GM19468 (cell line): ENCODE data around the gene CHAT.

ENCODE experiments used
- ATAC-seq: cut with Tn5 transposase; IDR thresholded peaks from one replicate; pipeline ENCODE4 v1.9.1; 2021; ENCODE audit warnings: mild to moderate bottlenecking, moderate library complexity, moderate number of reproducible peaks; ENCODE audit not compliant: unreplicated experiment; ENCODE audit errors: extremely low read depth

Gene CHAT

DNA sequence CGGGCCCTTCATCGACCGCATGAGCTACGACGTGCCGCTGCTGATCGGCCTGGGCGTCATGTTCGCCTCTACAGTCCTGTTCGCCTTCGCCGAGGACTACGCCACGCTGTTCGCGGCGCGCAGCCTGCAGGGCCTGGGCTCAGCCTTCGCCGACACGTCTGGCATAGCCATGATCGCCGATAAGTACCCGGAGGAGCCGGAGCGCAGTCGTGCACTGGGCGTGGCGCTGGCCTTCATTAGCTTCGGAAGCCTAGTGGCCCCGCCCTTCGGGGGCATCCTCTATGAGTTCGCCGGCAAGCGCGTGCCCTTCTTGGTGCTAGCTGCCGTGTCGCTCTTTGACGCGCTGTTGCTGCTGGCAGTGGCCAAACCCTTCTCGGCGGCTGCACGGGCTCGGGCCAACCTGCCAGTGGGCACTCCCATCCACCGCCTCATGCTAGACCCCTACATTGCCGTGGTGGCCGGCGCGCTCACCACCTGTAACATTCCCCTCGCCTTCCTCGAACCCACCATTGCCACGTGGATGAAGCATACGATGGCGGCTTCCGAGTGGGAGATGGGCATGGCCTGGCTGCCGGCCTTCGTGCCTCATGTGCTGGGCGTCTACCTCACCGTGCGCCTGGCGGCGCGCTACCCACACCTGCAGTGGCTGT lies 2.5 kb upstream of the CHAT start:
- ATAC-seq: no peak

DNA sequence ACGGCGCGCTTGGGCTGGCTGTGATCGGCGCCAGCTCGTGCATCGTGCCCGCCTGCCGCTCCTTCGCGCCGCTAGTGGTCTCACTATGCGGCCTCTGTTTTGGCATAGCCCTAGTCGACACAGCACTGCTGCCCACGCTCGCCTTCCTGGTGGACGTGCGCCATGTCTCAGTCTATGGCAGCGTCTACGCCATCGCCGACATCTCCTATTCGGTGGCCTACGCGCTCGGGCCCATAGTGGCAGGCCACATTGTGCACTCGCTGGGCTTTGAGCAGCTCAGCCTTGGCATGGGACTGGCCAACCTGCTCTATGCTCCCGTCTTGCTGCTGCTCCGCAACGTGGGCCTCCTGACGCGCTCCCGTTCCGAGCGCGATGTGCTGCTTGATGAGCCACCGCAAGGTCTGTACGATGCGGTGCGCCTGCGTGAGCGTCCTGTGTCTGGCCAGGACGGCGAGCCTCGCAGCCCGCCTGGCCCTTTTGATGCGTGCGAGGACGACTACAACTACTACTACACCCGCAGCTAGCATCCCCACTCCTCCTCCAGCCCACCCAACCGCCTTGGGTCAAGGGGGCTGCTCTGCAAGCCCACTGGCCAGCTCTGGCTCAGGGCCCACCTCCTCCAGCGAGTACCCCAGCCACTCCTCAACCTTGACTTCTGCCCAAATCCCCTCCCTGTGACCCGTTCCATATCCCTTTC lies 1.9 kb upstream of the CHAT start:
- no peak for ATAC-seq

DNA sequence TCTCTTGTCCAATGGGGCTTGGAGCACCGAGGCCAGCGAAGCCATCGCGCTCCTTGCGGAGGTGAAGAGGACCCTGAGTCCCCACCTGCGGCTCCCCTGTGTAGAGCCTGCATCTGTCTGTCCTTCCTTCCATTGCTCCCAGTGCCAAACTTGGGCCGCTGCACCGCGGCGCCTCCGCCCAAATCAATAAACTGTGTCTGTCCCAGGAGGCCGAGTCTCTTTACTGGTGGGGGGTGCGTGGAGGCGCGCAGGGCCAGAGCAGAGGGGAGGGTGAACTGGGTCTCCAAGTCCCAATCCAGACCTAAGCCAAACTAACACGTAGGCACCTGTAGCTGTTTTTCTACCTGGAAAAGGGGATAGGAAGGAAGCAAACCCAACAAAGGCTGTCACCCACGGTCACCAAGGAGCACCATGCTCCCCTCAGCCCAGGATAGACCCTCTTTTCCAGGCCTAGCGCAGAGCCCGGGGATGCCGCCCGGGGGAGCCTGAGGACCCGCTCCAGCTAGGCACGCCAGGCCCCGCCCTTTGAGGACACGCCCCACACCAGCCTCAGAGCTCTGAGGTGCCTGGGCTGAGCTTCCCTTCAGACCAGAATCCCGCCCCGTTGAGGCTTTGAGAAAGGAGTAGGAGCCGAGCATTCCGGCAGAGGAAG lies 1.2 kb upstream of the CHAT start:
- no peak for ATAC-seq

DNA sequence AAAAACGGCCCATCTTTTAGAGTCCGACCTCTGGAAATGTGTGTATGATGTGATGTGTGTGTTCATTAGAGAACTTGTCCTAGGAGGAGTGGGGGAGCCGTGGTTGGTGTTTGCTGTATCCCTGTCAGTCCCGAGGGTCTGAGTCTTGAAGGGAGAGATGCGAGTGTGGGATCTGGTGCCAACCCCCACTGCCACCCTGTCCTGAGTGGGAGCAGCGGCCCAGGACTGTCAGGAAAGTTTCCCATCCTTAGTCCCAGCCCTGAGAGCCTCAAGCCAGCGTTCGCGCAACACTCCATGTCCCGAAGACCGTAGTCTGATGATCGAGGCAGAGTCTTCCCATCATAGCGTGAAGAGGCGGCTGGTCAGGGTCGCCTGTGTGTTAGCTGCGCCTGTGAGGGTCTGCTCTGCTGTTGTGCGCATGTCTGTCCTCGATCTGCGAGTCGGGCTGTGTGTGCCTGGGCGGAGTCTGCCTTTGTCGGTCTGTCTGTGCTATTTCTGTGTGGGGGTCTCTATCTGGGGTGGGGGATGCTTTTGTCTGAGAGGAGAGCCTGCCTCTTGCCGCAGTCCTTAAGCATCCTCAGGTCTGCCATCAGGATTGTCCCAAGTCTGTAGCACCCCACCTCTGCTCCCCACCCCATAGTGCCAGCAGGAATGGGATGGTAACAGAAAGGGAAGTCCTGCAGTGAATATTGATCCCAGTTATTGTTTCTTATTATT lies 514 bp upstream of the CHAT start:
- ATAC-seq: no peak

DNA sequence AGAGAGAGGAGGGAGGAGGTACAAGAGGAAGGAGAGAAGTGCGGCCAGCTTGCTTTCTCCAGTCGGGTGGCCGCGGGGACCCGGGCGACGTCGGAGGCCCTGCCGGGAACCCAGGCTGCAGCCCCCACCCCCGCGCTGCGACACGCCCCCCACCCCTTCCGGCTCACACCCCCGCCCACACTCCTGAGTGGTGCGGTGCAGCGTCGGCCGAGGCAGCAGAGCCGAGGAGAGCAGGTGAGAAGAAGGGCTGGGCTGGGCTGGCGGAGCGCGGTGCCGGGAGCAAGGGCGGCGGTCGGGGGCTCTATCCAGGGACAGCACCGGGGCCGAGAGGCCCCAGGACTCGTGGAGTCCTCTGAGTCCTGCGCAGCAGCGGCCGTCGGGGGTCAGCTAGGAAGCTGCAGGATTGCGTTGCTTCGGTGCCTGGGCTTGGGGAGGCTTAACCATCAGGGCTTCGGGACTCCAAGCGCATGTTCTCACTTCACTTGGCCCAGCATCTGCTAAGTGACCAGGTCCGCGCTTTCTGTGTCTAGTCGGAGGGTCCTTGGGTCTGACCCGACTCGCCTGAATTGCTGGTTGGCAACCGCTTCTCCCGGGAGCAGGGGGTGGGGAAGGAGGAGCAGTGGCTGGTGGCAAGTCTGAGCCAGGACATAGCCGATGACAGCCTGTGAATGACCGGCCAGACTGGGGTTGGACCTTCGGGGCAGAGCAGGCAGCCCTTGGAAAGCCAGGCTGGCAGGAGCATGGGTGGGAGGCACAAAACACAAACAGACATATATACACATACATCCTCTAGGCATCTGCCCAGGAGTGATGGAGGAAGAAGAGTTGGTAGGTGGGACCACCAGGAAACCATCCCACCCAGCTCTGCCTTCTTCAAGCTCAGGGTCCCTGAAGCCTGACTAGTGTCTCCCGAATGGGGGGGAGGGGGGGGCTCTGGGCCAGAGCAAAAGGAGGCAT lies 683 bp downstream of the CHAT start:
- no peak for ATAC-seq

DNA sequence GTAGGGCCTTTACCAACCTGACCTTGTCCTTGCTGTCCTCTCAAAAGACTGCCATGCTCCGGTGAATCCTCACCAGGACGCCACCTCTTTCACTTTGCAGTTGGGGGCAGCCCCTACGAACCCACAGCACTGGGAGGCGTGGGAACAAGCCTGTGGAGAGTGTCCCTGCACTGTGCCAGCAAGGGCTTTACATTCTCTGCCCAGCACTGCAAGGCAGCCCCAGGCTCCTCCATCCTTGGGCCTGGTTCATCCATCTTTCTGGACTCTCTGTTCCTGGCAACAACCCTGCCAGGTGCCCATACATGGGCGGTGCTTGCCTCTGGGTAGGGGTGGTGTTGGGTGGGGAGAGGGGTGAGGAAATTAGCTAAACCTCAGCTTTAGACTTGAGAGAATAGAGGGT lies 1.4 kb downstream of the CHAT start:
- ATAC-seq: no peak

DNA sequence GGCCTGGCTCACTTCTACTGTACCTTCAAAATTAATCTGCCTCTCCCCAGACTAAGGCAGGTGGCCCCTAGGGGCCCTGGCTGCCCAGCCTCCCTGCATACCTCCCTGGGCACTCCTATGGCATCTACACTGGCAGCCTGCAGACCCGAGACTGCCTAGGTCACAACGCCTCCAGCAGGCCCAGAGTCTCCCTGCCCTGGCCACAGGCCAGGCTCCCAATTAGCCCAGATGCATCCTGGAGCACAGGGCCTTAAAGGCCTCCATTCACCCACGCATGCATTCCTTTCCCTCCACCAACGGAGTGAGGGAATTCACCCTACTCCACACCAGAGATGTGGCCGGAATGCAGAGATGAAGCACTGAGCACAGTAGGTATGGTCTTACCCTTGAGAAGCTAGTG lies 1.9 kb downstream of the CHAT start:
- ATAC-seq: no peak

DNA sequence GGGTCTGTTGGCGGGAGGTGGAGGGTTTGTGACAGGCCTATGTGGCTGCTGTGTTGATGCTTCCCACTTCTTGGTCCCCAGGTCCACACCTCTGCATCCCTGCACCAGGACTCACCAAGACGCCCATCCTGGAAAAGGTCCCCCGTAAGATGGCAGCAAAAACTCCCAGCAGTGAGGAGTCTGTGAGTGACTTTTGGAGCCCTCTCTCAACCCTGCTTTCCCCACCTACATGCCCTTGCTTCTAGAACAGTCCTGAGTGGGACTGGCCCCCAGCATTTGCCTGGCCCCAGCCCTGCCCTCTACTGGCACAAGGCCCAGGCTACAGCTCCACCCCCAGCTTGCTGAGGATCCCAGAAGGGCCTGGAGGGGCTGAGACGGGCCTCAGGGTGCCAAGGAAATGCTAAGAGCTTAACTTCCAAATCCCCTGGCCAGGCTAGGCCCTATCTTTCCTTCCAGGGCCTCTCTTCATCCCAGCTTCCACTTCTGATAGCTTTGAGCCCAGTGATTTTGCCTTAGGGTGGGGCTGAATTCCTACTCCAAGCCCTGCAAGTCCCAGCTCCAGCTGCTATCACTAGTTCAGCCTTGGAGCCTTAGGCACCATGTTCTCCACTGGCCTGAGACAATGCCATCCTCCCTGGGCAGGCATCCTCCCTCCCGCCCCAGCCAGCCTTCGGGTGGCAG lies 2.7 kb downstream of the CHAT start:
- no peak for ATAC-seq

DNA sequence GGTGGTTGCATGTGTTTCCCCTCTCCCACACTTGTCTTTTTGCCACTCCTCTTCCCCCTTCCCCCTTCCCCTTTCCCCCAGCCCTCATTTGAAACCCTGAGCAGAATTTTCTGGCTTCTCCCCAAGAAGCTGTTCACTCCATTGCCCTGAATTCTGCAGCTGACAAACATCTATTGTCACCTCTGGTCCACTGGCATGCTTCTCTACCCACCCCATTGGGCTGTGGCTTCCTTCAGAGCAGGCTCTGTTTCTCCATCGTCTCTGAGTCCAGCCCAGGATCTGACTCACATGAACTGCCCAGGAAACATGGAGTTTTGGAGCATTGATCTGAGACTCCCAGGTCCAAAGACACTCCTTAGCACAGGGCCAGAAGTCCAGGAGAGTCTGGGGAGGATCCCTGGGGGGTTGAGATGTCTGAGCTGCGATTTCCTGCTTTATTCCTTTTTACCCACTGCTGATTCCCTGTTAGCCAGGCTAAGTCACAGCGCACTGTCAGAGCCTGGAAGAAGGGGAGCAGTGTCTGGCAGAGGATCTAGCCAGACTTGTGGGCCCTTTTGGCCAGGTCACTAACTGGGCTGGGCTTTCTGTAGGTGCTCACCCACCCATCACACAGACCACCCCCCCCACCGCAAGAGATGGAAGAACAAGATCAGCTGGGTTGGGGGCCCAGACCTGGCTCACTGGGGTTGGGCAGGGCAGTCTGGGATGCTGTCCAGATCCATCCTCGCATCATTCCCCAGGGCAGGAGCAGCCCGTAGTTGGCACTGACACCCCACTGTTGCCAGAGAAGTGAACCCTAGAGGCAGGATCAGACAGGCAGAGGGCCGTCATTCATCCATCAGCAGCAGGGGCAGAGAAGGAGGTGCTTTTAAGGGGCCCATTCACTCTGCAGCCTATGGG lies 3.5 kb downstream of the CHAT start:
- no peak for ATAC-seq

DNA sequence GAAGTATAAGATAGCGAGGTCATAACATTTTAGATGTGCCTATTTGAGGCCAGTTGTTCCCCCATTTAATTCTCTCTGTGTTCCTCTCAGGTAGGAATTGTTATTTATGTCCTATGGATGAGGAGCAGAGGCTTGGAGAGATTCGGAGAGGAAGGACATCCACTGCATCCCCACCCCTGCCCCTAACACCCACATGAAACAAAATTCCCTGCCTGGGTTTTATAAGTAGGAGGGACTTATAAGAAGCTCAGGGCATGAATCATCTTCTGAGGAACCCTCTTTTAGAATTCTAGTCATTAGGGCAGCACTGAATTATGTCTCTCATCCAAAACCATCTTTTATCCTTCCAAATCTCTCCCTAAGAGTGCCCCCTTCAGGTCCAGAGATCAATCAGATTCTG lies 5.0 kb downstream of the CHAT start:
- no peak for ATAC-seq

DNA sequence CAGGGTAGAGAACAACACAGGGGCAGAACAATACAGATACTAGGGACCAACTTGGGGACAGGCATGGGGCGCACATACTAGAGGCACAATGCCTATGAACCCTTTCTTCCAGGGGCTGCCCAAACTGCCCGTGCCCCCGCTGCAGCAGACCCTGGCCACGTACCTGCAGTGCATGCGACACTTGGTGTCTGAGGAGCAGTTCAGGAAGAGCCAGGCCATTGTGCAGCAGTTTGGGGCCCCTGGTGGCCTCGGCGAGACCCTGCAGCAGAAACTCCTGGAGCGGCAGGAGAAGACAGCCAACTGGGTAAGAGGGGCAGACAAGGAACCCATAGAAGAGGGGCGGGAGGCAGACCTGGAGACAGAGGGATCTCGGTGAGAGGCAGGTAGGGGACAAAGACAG lies 5.8 kb downstream of the CHAT start:
- no peak for ATAC-seq

DNA sequence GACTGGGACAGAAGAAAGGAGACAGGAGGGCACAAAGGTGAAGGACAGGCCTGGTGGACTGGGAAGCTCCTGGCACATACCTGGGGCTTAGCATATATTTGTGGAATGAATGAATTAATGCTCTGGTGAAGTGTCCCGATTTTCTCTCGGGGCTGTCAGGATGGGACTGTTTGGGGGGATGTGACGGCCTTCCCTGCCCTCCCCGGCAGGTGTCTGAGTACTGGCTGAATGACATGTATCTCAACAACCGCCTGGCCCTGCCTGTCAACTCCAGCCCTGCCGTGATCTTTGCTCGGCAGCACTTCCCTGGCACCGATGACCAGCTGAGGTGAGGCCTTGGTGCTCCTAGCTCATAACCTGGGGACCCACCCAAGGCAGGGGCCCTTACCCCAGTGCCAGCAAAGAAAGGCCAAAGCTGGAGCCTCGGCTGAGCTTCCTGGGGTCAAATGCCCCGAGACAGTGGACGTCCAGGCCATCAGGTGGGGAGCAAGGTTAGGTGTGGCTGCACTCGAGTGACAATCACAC lies 6.5 kb downstream of the CHAT start:
- no peak for ATAC-seq

DNA sequence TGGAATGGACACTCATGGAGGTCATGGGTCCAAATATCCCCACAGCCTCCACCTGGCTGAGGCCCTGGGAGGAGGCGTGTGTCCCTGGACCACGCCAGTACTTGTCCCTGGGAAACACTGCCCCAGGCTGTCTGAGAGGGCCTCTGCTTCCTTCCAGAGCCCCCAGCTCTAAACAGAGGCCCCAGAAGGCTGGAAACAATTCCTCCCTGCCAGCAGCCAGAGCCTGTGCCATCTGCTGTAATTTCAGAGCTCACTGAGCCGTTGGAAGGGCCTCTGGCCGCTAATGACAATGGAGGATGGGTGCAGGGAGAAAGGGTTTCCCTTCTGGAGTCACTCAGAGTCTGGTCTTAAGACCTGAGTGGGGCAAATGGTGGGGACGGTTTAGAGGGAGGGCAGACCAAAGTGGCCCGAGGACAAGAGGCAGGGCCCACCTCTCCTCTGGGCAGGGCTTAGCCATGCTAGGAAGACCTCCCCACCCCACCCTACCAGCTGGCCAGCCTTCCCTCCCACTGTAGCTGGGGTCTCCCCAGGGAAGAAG lies 7.1 kb downstream of the CHAT start:
- ATAC-seq: no peak

DNA sequence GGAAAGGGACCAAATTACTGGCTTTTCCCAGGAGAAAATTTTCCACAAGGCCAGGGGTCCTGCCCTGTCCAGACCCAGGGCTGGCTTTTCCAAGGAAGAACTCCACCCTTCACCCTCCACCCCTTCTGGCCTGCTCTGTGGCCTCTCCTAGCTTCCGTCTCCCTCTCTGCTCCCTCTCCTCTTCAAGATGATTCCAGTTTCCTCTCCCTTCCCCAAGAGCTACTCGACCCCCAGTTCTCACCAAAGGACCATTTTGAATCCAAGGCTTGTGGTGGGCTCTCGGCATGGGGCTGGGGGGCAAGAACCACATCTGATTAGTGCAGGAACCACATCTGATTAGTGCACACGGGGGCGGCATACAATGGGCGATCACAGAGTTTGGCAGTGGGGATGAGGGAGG lies 7.7 kb downstream of the CHAT start:
- ATAC-seq: no peak

DNA sequence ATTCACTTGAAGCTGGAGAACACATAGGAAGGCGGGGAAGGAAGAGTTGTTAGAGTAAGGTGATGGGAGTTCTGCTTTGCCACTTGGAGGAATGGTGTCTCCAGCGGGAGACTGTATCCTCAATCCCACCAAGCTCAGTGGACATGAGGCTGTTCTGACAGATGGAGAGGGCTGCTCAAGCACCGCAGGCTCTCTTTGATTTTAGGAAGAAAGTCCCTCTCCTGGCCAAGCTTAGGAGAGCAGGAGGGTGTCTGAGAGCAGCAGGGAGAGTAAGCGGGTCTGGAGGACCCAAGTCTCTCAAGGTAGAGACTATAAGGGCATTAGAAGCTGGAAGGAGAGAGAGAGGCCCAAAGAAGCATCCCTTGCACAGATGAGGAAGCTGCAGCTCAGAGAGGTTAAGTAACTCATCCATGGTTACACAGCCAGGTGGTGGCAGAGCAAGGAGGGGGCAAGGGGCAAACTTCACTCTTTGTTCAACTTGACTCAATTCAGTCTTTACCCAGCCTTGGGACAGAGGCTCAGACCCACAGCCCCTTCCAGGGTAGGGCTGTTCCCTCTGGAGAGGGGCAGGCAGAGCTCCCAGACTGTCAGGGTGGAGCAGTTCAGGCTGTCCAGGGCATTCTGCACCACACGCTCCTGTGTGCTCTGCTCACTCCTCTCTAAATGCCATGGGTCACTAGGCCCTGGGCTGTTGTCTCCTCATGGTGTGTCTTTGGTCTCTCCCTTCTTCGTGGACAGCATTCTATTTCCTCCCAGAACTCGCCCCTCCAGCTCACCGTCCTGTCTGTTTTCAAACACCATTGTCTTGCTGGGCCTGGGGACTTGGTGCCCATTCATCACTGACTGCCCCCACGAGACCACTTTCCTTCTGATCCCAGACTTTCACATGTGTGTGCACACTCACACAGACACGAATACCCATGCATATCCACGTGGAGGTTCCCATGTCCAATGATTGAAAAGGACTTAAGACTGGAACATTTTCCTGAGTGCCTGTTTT lies 8.9 kb downstream of the CHAT start:
- ATAC-seq: no peak

DNA sequence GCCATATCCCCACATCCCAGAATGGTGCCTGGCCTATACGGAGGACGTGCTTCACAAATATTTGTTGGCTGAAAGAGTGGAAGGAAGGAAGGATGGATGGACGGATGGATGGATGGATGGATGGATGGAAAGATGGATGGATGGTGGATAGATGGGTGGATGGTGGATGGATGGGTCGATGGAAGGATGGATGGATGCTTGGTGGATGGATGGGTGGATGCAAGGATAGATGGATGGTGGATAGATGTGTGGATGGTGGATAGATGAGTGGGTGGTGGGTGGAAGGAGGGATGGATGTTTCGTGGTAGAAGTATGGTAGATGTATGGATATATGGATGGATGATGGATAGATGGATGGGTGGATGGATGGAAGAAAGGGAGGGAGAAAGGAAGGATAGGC lies 10.8 kb downstream of the CHAT start:
- no peak for ATAC-seq

DNA sequence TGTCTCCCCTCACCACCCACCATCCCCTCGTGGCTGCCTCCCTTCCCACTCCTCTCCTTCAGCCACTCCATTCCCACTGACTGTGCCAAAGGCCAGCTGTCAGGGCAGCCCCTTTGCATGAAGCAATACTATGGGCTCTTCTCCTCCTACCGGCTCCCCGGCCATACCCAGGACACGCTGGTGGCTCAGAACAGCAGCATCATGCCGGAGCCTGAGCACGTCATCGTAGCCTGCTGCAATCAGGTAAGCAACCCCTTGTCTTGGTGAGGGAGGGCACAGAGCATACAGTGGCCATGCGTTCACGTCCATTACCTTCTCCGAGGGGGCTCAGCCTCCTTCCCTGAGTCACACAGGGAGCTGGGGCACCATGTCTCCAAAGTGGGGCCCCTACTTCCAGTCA lies 11.6 kb downstream of the CHAT start:
- no peak for ATAC-seq
